ENCODE measurements around the gene SPECC1. TPM values are rescaled to one million over a fixed set of nuclear protein-coding genes. Genes with fewer than 3 reads are reported as not detected.

Gene SPECC1
- total RNA-seq, 1 donor from 2014 or later = 83.0 TPM

DNA sequence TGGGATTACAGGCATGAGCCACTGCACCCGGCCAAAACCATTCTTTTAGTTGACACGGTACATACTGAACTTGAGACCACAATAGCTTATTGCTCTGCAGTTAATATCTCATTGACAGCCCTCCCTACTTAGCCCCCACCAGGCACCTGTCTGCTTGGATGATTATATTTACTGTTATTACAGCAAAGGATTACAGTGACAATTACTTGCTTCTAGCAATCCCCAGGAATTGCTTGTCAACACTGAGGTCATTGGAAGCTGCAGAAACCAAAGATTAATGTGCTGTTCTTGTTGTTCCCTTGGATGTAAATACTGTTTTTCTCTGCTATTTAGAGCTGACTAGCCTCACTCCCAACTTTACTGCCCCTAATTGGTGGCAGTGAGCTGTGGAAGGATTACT is 247.0 kb downstream of the SPECC1 start:
- H3K27ac Mint-ChIP-seq (ENCODE audit: unreplicated experiment) = no peak overlapping the region
- Histone ChIP-seq H3K4me1 (ENCODE audit: insufficient read depth, low read length) (no peaks in the 10 kb centered on the region), H3K9ac (ENCODE audit: low read length) (no peak overlapping the region), H3K27me3 (ENCODE audit: insufficient read depth, low read length) (no peaks in the 10 kb centered on the region), H3K4me2 (ENCODE audit: low read length) (no peak overlapping the region), H3K9me3 (ENCODE audit: insufficient read depth, low read depth, low read length) (no peaks in the 10 kb centered on the region), H4K20me1 (ENCODE audit: insufficient read depth, low read length) (no peaks in the 10 kb centered on the region), H3K27ac (ENCODE audit: low read depth, low read length) (no peak overlapping the region), H3K36me3 (ENCODE audit: insufficient read depth, low read length) (peaks cover 9% of the 10 kb centered on the region), H3K79me2 (ENCODE audit: insufficient read depth, low read length) (no peaks in the 10 kb centered on the region), H2AFZ (ENCODE audit: low read depth, low read length) (no peak overlapping the region), H3K4me3 (ENCODE audit: insufficient read depth, low read depth, low read length) (no peak overlapping the region)
- peaks cover 37% of the 10 kb centered on the region for H3K36me3 Mint-ChIP-seq (ENCODE audit: low read depth, unreplicated experiment)
- DNase-seq (ENCODE audit: low read depth) = no peak
- TF ChIP-seq, protein P1, sequence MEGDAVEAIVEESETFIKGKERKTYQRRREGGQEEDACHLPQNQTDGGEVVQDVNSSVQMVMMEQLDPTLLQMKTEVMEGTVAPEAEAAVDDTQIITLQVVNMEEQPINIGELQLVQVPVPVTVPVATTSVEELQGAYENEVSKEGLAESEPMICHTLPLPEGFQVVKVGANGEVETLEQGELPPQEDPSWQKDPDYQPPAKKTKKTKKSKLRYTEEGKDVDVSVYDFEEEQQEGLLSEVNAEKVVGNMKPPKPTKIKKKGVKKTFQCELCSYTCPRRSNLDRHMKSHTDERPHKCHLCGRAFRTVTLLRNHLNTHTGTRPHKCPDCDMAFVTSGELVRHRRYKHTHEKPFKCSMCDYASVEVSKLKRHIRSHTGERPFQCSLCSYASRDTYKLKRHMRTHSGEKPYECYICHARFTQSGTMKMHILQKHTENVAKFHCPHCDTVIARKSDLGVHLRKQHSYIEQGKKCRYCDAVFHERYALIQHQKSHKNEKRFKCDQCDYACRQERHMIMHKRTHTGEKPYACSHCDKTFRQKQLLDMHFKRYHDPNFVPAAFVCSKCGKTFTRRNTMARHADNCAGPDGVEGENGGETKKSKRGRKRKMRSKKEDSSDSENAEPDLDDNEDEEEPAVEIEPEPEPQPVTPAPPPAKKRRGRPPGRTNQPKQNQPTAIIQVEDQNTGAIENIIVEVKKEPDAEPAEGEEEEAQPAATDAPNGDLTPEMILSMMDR (IDR thresholded peaks at IDR 0.05; ENCODE audit: insufficient read depth, low read depth, low read length) = no peak
- no peak for TF ChIP-seq EZH2 (IDR thresholded peaks at IDR 0.05; ENCODE audit: insufficient read depth, low read length)
- no peaks in the 10 kb centered on the region for H3K27me3 Mint-ChIP-seq (ENCODE audit: low read depth, unreplicated experiment)
- FAIRE-seq = no peak
- H3K9me3 Mint-ChIP-seq (ENCODE audit: unreplicated experiment) = no peaks in the 10 kb centered on the region
- H3K4me3 Mint-ChIP-seq (ENCODE audit: unreplicated experiment) = no peak overlapping the region
- H3K4me1 Mint-ChIP-seq (ENCODE audit: low read depth, unreplicated experiment) = peaks cover 4% of the 10 kb centered on the region

DNA sequence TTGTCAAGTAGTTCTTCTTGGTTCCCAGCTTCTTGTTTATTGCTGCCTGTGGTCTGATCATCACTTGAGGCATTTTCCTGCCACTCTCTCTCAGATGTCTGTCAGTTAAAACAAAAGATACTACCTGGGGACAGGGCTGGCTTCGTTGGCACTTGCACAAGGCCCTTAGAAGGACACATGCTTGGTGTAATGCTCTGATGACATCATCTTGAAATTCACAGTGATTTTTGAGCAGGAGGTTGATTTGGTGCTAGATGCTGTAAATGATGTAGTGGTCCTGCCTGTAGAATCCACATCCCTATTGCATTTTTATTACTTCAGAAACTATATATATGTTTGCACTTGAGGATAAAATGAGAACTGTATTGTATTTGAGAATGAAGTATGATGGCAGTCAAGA is 247.8 kb downstream of the SPECC1 start:
- Histone ChIP-seq H3K79me2 (ENCODE audit: insufficient read depth, low read length) (no peaks in the 10 kb centered on the region), H3K9me3 (ENCODE audit: insufficient read depth, low read depth, low read length) (no peaks in the 10 kb centered on the region), H3K27ac (ENCODE audit: low read depth, low read length) (no peak overlapping the region), H3K4me2 (ENCODE audit: low read length) (no peak overlapping the region), H3K4me3 (ENCODE audit: insufficient read depth, low read depth, low read length) (no peak overlapping the region), H3K9ac (ENCODE audit: low read length) (no peak overlapping the region), H3K27me3 (ENCODE audit: insufficient read depth, low read length) (no peaks in the 10 kb centered on the region), H3K36me3 (ENCODE audit: insufficient read depth, low read length) (peaks cover 9% of the 10 kb centered on the region), H3K4me1 (ENCODE audit: insufficient read depth, low read length) (no peaks in the 10 kb centered on the region), H4K20me1 (ENCODE audit: insufficient read depth, low read length) (no peaks in the 10 kb centered on the region), H2AFZ (ENCODE audit: low read depth, low read length) (no peak overlapping the region)
- H3K9me3 Mint-ChIP-seq (ENCODE audit: unreplicated experiment) = no peaks in the 10 kb centered on the region
- no peak overlapping the region for H3K4me3 Mint-ChIP-seq (ENCODE audit: unreplicated experiment)
- TF ChIP-seq EZH2 (IDR thresholded peaks at IDR 0.05; ENCODE audit: insufficient read depth, low read length) = no peak
- TF ChIP-seq, protein P1 (IDR thresholded peaks at IDR 0.05; ENCODE audit: insufficient read depth, low read depth, low read length) = no peak
- H3K36me3 Mint-ChIP-seq (ENCODE audit: low read depth, unreplicated experiment) = peaks cover 37% of the 10 kb centered on the region
- FAIRE-seq = no peak
- H3K4me1 Mint-ChIP-seq (ENCODE audit: low read depth, unreplicated experiment) = peaks cover 4% of the 10 kb centered on the region
- no peak for DNase-seq (ENCODE audit: low read depth)
- no peaks in the 10 kb centered on the region for H3K27me3 Mint-ChIP-seq (ENCODE audit: low read depth, unreplicated experiment)
- no peak overlapping the region for H3K27ac Mint-ChIP-seq (ENCODE audit: unreplicated experiment)

DNA sequence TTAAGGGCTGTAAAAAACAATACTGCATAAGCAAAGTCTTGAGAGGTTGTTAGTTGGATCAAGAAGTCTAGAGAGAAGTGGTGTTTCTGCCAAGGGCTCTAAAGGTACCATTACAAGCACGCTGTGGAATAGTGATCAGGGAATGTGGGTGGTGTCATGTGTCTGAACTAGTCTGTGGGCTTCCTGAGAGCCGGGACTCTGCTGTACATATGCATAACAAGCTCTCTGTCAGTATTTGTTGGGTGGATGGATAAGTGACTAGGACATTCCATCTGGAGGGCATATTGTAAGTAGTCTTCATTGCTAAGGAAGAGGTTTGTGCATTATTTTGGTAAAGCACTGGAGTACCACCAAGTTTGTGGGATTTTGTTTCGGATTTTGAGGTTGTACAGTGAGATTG is 248.6 kb downstream of the SPECC1 start:
- H3K27ac ChIP-seq (ENCODE audit: low read depth, low read length) = no peak overlapping the region
- H3K4me1 ChIP-seq (ENCODE audit: insufficient read depth, low read length) = no peaks in the 10 kb centered on the region
- no peaks in the 10 kb centered on the region for H3K9me3 ChIP-seq (ENCODE audit: insufficient read depth, low read depth, low read length)
- Mint-ChIP-seq H3K27ac (ENCODE audit: unreplicated experiment) (no peak overlapping the region), H3K4me3 (ENCODE audit: unreplicated experiment) (no peak overlapping the region), H3K9me3 (ENCODE audit: unreplicated experiment) (no peaks in the 10 kb centered on the region), H3K36me3 (ENCODE audit: low read depth, unreplicated experiment) (peaks cover 34% of the 10 kb centered on the region), H3K4me1 (ENCODE audit: low read depth, unreplicated experiment) (peaks cover 11% of the 10 kb centered on the region), H3K27me3 (ENCODE audit: low read depth, unreplicated experiment) (no peaks in the 10 kb centered on the region)
- no peak overlapping the region for H3K4me2 ChIP-seq (ENCODE audit: low read length)
- no peak overlapping the region for H3K9ac ChIP-seq (ENCODE audit: low read length)
- no peaks in the 10 kb centered on the region for H3K27me3 ChIP-seq (ENCODE audit: insufficient read depth, low read length)
- H3K4me3 ChIP-seq (ENCODE audit: insufficient read depth, low read depth, low read length) = no peak overlapping the region
- FAIRE-seq (no peak), DNase-seq (ENCODE audit: low read depth) (no peak)
- no peak for TF ChIP-seq EZH2 (IDR thresholded peaks at IDR 0.05; ENCODE audit: insufficient read depth, low read length)
- TF ChIP-seq, protein P1 (IDR thresholded peaks at IDR 0.05; ENCODE audit: insufficient read depth, low read depth, low read length) = no peak
- H2AFZ ChIP-seq (ENCODE audit: low read depth, low read length) = no peak overlapping the region
- H4K20me1 ChIP-seq (ENCODE audit: insufficient read depth, low read length) = no peaks in the 10 kb centered on the region
- no peaks in the 10 kb centered on the region for H3K79me2 ChIP-seq (ENCODE audit: insufficient read depth, low read length)
- H3K36me3 ChIP-seq (ENCODE audit: insufficient read depth, low read length) = peaks cover 9% of the 10 kb centered on the region

Measured in astrocyte (in vitro differentiated cells and primary cell).